GM18508 (cell line): ENCODE results near the gene LATS2.

Source experiments
- ATAC-seq: cut with Tn5 transposase; IDR thresholded peaks from one replicate; pipeline ENCODE4 v1.9.1; 2021; ENCODE audit warnings: moderate number of reproducible peaks; ENCODE audit not compliant: insufficient read depth, unreplicated experiment

LATS2 gene

GRCh38 chr13:20997301-20998161 is 63.9 kb downstream of the LATS2 start:
- ATAC-seq: no peak

- ATAC-seq: no peak
Observed at GRCh38 chr13:20995245-20995838, 66.0 kb downstream of the LATS2 start.

GRCh38 chr13:20994441-20994821 is 67.0 kb downstream of the LATS2 start:
- no peak for ATAC-seq

- no peak for ATAC-seq
Observed at GRCh38 chr13:20993661-20994440, 67.5 kb downstream of the LATS2 start.

- ATAC-seq: no peak
Observed at GRCh38 chr13:20993211-20993610, 68.2 kb downstream of the LATS2 start.

- no peak for ATAC-seq
Observed at GRCh38 chr13:20991741-20992520, 69.5 kb downstream of the LATS2 start.

DNA sequence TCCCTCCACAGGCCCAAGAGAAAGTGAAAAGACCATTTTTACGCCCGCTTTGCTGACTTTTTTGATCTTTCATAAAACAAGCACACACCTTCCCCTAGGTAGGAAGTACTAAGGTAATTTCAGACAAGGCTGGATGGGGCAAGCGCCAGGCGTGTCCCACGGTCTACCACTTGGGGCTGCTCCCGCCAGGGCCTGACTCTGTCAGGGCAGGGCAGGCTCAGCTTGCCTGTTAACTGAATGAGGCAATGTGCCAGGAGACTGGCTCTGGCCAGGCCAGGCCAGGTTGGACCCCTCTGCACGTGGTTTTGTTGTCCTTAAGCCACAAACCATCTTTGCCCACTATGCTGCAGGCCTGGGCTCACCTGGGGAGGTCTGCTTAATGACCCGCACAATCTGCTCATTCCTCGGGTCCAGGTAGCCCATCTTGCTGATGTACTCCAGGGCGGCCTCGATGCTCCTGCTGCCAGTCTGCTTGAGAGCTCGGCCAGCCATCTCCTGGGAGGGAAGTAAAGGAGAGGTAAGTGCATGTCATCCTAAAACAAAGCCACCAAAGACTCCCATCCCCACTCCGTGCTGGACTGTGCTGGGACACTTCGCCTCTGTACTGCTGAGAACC is 70.4 kb downstream of the LATS2 start:
- ATAC-seq: no peak

GRCh38 chr13:20989656-20990321 is 71.6 kb downstream of the LATS2 start:
- no peak for ATAC-seq

GRCh38 chr13:20988909-20989655 is 72.3 kb downstream of the LATS2 start:
- ATAC-seq: no peak

GRCh38 chr13:20988033-20988908 is 73.1 kb downstream of the LATS2 start:
- no peak for ATAC-seq

- no peak for ATAC-seq
Observed at GRCh38 chr13:20987599-20987998, 73.8 kb downstream of the LATS2 start.

GRCh38 chr13:20984879-20985278 is 76.5 kb downstream of the LATS2 start:
- ATAC-seq: no peak

GRCh38 chr13:20983386-20983785 is 78.0 kb downstream of the LATS2 start:
- ATAC-seq: no peak

DNA sequence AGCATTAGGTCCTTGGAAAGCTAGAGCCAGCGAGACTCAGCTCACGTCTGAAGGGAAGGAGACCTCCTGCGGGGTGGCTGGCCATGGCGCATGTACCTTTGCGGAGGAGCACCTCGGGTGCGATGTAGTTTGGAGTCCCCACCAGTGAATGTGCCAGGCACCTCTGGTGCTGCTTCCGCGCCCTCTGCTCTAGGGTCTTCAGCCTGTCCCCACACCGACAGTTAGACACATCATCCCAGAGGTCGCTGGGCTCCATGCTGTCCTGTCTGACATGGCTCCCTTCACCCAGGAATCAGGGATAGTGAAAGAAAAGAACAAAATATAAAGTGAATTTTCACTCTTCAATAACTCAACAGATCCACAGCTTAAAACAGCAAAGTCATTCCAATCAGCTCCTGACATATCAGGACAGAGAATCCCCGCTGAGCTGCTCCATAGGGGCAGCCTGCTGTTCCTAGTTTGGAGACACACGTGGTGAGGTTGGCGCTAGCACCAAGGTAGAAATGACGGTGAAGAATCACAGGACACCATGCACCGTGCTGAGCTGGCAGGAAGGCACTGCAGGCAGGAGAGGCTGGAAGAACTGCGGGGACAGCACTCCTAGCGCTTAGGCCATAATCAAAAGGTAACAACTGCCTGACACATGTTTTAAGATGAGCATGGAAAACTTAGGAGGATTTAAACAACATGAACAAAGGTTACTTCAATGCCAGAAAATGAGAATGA is 79.9 kb downstream of the LATS2 start:
- ATAC-seq: no peak

DNA sequence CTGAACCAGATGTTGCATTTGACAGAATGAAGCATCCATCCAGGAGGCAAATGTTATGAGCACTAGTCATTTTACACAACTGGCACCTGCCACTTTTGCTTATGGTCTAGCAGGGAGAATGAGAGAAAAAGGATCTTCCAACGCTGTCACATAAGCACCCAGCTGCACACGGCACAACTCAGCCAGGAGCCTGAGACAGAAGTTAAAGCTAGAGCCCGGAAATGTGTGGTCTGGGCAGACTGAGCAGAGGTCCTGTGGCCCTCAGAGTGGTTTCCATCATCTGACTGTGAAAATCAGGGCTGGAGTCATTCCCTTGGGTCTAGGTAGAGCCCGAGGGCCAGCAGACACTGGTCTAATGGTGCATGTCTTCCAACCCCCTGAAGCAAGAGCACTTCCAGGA is 80.5 kb downstream of the LATS2 start:
- no peak for ATAC-seq

GRCh38 chr13:20980430-20980829 is 81.0 kb downstream of the LATS2 start:
- ATAC-seq: no peak

GRCh38 chr13:20977394-20977793 is 84.0 kb downstream of the LATS2 start:
- no peak for ATAC-seq
